Measurements from ENCODE around the gene HDAC2.
A peak's percentile ranks its signal among the peaks of the same experiment; 100 is the strongest.

HDAC2 gene

DNA sequence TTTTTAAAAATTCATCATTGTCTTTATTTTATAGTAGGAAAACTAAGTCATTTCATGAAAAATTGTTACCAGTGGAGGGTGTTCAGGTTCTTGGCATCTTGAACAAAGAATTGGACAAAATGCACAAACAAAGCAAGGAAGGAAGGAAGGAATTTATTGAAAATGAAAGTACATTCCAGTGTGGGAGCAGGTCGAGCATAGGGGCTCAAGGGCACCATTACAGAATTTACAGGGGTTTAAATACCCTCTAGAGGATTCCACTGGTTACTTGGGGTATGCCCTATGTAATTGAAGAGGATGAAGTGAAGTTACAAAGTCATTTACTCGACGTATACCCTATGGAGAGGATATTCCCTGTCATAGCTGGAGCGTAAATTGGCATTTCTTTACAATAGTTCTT, 37.4 kb upstream of the HDAC2 start:
- in situ Hi-C loops (cut with HindIII; ENCODE audit: low pct_ligation_motif_present, low sequenced_read_pairs): no loop called here
- no peak for TF ChIP-seq CTCF (IDR thresholded peaks at IDR 0.05; ENCODE audit: low read depth, low read length, missing control alignments)
- no peaks in the 10 kb centered on the region for H3K36me3 ChIP-seq (replicated peaks)
- no peak overlapping the region for H3K27ac ChIP-seq
- no peaks in the 10 kb centered on the region for H3K27me3 ChIP-seq (replicated peaks)
- no peak overlapping the region for H3K4me3 ChIP-seq (ENCODE audit: low read depth, low read length)
- no peak for DNase-seq

DNA sequence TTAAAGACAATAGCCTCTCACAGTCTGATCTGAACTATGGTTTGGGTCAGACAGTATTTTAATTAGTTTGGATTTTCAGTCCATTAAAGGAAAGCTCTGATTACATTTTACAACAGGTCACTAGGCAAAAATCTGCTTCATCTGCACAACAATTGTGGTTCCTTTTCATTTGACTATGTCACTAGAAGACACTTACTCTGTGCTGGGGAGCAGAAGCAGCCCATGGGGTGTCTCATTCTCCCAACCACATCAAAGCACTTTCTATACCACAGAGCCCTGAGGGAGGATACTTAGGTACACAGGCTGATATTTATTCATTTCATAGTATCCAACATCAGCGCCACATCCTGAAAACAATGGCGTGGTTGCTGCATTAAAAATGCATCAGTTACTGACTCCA, 36.6 kb upstream of the HDAC2 start:
- Histone ChIP-seq H3K27me3 (replicated peaks) (no peaks in the 10 kb centered on the region), H3K36me3 (replicated peaks) (no peaks in the 10 kb centered on the region), H3K4me3 (ENCODE audit: low read depth, low read length) (no peak overlapping the region), H3K27ac (no peak overlapping the region)
- in situ Hi-C loops (cut with HindIII; ENCODE audit: low pct_ligation_motif_present, low sequenced_read_pairs): no loop called here
- no peak for DNase-seq
- TF ChIP-seq CTCF (IDR thresholded peaks at IDR 0.05; ENCODE audit: low read depth, low read length, missing control alignments): no peak

GRCh38 chr6:114001354-114001753, 30.4 kb upstream of the HDAC2 start:
- Histone ChIP-seq H3K27ac (no peak overlapping the region), H3K27me3 (replicated peaks) (no peaks in the 10 kb centered on the region), H3K4me3 (ENCODE audit: low read depth, low read length) (no peak overlapping the region), H3K36me3 (replicated peaks) (no peaks in the 10 kb centered on the region)
- TF ChIP-seq CTCF (IDR thresholded peaks at IDR 0.05; ENCODE audit: low read depth, low read length, missing control alignments): no peak
- DNase-seq: no peak
- in situ Hi-C loops (cut with HindIII; ENCODE audit: low pct_ligation_motif_present, low sequenced_read_pairs): no loop called here

- Histone ChIP-seq H3K27ac (peak overlapping the region; percentile 49), H3K4me3 (ENCODE audit: low read depth, low read length) (no peak overlapping the region), H3K36me3 (replicated peaks) (no peaks in the 10 kb centered on the region), H3K27me3 (replicated peaks) (no peaks in the 10 kb centered on the region)
- peak; percentile 68 for DNase-seq
- TF ChIP-seq CTCF (IDR thresholded peaks at IDR 0.05; ENCODE audit: low read depth, low read length, missing control alignments): no peak
- in situ Hi-C loops (cut with HindIII; ENCODE audit: low pct_ligation_motif_present, low sequenced_read_pairs): no loop called here
These were observed 29.1 kb upstream of the HDAC2 start for GRCh38 chr6:114000069-114000468.

DNA sequence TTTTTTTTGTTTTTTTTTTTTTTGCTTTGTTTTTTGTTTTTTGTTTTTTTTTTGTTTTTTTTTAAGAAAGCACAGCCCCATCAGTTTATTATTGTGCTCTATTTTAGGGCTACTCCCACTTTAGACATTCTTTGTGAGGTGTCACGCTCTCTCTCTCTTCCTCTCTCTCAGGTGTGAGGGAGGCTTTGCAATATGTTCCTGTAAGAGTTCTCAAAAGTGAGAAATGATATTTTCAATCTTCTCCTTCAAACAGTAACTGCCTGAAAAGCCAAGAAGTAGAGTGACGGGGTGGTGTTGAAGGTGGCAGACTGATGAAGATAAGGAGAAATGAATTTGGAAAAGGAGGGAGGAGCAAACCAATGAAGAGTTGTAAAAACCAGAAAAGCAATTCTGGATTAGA, 28.3 kb upstream of the HDAC2 start:
- Histone ChIP-seq H3K27me3 (replicated peaks) (no peaks in the 10 kb centered on the region), H3K36me3 (replicated peaks) (no peaks in the 10 kb centered on the region), H3K4me3 (ENCODE audit: low read depth, low read length) (no peak overlapping the region), H3K27ac (no peak overlapping the region)
- no peak for TF ChIP-seq CTCF (IDR thresholded peaks at IDR 0.05; ENCODE audit: low read depth, low read length, missing control alignments)
- no peak for DNase-seq
- in situ Hi-C loops (cut with HindIII; ENCODE audit: low pct_ligation_motif_present, low sequenced_read_pairs): no loop called here

DNA sequence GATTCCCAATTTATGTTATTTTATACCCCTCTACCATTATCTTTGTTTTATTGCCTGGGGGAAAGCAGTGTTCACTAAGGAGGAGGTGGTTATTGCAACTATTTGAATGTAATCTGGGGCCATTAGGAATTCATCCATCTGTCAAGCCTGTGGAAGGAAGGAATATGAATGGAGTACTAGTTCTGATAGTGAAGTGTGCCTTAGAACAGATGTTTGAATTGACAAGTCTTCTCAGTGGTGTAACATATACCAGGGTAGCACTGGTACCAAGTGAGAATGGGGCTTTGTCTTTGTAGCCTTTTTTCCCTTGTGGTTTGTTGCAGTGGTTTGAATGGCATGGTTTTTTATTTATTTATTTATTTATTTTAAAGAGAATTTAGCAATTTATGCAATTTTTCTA, 27.9 kb upstream of the HDAC2 start:
- no peaks in the 10 kb centered on the region for H3K36me3 ChIP-seq (replicated peaks)
- DNase-seq: no peak
- TF ChIP-seq CTCF (IDR thresholded peaks at IDR 0.05; ENCODE audit: low read depth, low read length, missing control alignments): no peak
- no peak overlapping the region for H3K4me3 ChIP-seq (ENCODE audit: low read depth, low read length)
- H3K27ac ChIP-seq: no peak overlapping the region
- in situ Hi-C loops (cut with HindIII; ENCODE audit: low pct_ligation_motif_present, low sequenced_read_pairs): no loop called here
- no peaks in the 10 kb centered on the region for H3K27me3 ChIP-seq (replicated peaks)
